ENCODE results near the gene CTNNA1.

GRCh38 chr5:138900281-138900965 is 147.2 kb downstream of the CTNNA1 start:
- TF ChIP-seq CTCF (IDR thresholded peaks at IDR 0.05; ENCODE audit: control extremely low read depth in 1 of 3, insufficient read depth in 1 of 3, low read depth in 1 of 3, low read length in 3 of 3) (no peak), CHD1 (IDR thresholded peaks at IDR 0.05; ENCODE audit: low read depth, low read length) (no peak)
